Left ventricle myocardium inferior (tissue), 1 donor: ENCODE results near the gene KLK3. TPM values are rescaled to one million over a fixed set of nuclear protein-coding genes. Genes with fewer than 3 reads are reported as not detected.

ENCODE experiments used
- DNase-seq: peaks from one replicate; pipeline ENCODE4 v3.0.0-alpha.2; 2020
- H3K27ac ChIP-seq: fragments of 200-600 bp; replicated peaks from 2 replicates; pipeline ENCODE4 v1.8.0; 2021
- H3K27me3 ChIP-seq: fragments of 200-600 bp; 2 replicates; pipeline ENCODE4 v1.8.0; 2021; ENCODE audit warnings: low read depth
- H3K36me3 ChIP-seq: fragments of 200-600 bp; 2 replicates; pipeline ENCODE4 v1.8.0; 2021
- H3K4me1 ChIP-seq: fragments of 200-600 bp; 2 replicates; pipeline ENCODE4 v1.8.0; 2021
- H3K4me3 ChIP-seq: fragments of 200-600 bp; 2 replicates; pipeline ENCODE4 v1.8.0; 2021; ENCODE audit warnings: mild to moderate bottlenecking, moderate library complexity
- H3K9me3 ChIP-seq: fragments of 200-600 bp; replicated peaks from 2 replicates; pipeline ENCODE4 v1.8.0; 2021
- intact Hi-C: fragments of 100-400 bp; cut with micrococcal nuclease; formaldehyde crosslinking; loops from one replicate; pipeline ENCODE4 v1.11.0; 2022
- total RNA-seq: library from RNA; stranded (reverse); fragmentation: NEBNext Ultra II Directional; extraction: Animal tissue kit (Norgen Biotek cat#: 25700); gene quantifications from one replicate; pipeline ENCODE4 v1.2.1, GENCODE V29; 2021
- TF ChIP-seq, protein P1 (sequence below): fragments of 200-600 bp; IDR thresholded peaks from 2 replicates; pipeline ENCODE4 v1.8.0; 2021; ENCODE audit warnings: antibody characterized with exemption, mild to moderate bottlenecking, borderline replicate concordance
- donor health status: DM: no; HTN: yes; CAD: no; lungs with severe emphysema.

The KLK3 gene
- total RNA-seq, 1 donor from 2014 or later, result not detected

DNA sequence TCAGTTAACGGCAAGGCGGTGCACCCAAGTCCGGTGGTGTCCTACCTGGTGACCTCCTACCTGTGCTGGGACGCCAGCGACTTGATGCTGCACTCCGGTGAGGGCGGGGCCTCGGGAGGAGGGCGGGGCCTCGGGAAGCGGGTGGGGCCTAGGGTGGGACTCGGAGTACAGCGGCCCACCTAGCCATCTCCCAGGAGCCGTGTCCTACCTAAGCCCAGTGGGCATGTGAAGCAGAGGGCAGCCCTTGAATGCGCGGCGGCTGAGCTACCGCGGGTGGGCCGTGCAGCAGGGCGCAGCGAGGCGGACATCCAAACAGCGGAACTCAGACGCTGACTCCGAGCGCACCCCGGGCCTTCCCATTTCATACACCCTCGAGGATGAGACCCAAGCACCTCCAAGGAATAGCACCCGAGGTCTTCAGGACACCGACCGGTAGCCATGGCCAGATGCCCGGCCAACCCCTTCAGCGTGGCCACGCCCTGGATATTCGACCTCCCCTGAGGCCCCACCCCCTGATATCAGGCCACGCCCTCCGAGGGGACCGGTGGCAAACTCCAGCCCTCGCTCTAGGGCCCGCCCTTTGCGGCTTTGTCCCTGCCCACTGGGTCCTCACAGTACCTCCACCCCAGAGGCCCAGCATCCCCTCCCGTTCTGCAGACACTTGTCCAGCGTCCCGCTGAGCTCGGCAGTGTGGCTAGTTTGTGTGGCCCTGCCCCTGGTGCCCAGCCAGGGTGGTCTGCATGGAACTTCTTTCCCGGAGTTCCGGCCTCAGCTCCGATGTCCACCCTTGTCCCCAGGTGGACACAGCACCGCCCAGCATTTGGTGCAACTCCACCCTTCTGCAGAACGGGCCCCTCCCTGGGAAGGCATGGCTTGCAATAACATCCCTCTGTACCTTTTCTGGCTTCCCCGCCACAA is 36.5 kb upstream of the KLK3 start:
- TF ChIP-seq, protein P1, sequence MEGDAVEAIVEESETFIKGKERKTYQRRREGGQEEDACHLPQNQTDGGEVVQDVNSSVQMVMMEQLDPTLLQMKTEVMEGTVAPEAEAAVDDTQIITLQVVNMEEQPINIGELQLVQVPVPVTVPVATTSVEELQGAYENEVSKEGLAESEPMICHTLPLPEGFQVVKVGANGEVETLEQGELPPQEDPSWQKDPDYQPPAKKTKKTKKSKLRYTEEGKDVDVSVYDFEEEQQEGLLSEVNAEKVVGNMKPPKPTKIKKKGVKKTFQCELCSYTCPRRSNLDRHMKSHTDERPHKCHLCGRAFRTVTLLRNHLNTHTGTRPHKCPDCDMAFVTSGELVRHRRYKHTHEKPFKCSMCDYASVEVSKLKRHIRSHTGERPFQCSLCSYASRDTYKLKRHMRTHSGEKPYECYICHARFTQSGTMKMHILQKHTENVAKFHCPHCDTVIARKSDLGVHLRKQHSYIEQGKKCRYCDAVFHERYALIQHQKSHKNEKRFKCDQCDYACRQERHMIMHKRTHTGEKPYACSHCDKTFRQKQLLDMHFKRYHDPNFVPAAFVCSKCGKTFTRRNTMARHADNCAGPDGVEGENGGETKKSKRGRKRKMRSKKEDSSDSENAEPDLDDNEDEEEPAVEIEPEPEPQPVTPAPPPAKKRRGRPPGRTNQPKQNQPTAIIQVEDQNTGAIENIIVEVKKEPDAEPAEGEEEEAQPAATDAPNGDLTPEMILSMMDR, result no peak
- Histone ChIP-seq H3K9me3 (no peaks in the 10 kb centered on the region), H3K27ac (no peak overlapping the region), H3K4me1 (peaks cover 19% of the 10 kb centered on the region), H3K36me3 (no peaks in the 10 kb centered on the region), H3K27me3 (peaks cover 99% of the 10 kb centered on the region), H3K4me3 (peak overlapping the region; percentile 51)
- intact Hi-C loops, result no loop called here
- peak; percentile 37 for DNase-seq

DNA sequence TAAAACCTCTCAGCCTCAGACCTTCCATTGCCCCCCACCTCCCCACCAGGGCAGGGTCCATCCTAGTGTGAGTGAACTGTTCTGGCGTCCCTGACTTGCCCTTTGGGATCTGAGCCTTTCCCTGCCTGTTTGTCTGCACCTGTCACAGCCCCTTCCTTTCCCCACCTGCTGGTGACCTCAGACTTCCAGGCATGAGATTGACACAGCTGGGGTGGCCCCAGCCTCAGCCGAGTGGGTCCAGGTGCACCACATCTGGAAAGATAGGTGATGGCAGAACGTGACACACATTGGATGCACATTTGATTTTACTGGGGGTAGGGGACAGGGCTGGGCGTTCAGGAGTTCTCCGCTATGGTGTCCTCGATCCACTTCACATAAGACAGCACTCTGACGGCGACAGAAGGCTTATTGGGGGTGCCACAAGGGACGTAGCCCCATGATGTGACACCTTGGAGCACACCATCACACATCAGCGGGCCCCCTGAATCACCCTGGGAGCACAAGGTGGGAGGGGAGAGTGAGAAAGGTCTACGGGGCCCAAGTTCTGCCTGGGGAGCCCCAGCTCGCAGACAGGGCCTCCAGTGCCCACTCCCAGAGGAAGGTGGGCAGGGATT is 35.7 kb upstream of the KLK3 start:
- Histone ChIP-seq H3K4me1 (peaks cover 19% of the 10 kb centered on the region), H3K27ac (no peak overlapping the region), H3K27me3 (peaks cover 100% of the 10 kb centered on the region), H3K36me3 (no peaks in the 10 kb centered on the region), H3K4me3 (no peak overlapping the region), H3K9me3 (no peaks in the 10 kb centered on the region)
- DNase-seq, result no peak
- intact Hi-C loops, result no loop called here
- TF ChIP-seq, protein P1, result no peak

DNA sequence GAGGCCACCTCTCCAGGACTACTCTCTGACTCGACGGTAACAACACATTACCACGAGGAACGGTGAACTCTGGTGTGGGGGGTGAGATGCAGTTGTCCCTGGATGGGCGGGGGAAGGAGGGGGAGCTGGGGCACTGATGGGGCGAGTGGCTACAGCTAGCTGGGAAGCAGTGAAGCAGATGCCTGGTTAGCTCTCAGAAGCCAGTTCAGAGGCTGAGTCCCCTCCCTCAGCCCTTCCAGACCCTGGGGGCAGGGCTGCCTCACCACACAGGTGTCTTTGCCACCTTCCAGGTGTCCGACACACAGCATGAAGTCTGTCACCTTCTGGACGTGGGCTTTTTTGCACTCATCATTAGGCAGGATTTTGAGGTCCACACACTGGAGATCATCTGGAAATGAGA is 35.1 kb upstream of the KLK3 start:
- peaks cover 100% of the 10 kb centered on the region for H3K27me3 ChIP-seq
- no peaks in the 10 kb centered on the region for H3K36me3 ChIP-seq
- H3K4me3 ChIP-seq, result no peak overlapping the region
- DNase-seq, result no peak
- intact Hi-C loops, result no loop called here
- no peaks in the 10 kb centered on the region for H3K9me3 ChIP-seq
- H3K27ac ChIP-seq, result no peak overlapping the region
- TF ChIP-seq, protein P1, result no peak
- peaks cover 19% of the 10 kb centered on the region for H3K4me1 ChIP-seq

DNA sequence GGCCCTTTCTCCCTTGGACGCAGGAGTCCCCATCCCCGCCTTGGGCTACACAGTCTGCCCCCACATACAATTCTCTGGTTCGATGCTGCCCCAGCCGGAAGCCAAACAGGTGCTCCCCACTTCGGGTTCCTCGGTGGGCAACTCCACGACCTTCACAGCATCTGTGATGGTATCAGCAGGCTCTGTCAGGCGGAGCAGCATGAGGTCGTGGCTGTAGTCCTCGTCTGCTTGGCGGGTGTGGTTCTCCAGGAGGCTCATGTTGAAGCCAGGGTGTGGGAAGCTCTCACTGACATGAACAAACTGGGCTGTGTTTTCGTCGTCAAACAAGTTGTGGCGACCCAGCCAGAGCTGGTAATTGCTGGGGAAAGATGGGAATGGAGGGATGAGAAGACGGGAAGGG is 34.6 kb upstream of the KLK3 start:
- intact Hi-C loops, result no loop called here
- Histone ChIP-seq H3K27ac (no peak overlapping the region), H3K36me3 (no peaks in the 10 kb centered on the region), H3K9me3 (no peaks in the 10 kb centered on the region), H3K4me1 (peaks cover 19% of the 10 kb centered on the region), H3K4me3 (peak overlapping the region; percentile 39), H3K27me3 (peaks cover 100% of the 10 kb centered on the region)
- DNase-seq, result no peak
- TF ChIP-seq, protein P1, result no peak

DNA sequence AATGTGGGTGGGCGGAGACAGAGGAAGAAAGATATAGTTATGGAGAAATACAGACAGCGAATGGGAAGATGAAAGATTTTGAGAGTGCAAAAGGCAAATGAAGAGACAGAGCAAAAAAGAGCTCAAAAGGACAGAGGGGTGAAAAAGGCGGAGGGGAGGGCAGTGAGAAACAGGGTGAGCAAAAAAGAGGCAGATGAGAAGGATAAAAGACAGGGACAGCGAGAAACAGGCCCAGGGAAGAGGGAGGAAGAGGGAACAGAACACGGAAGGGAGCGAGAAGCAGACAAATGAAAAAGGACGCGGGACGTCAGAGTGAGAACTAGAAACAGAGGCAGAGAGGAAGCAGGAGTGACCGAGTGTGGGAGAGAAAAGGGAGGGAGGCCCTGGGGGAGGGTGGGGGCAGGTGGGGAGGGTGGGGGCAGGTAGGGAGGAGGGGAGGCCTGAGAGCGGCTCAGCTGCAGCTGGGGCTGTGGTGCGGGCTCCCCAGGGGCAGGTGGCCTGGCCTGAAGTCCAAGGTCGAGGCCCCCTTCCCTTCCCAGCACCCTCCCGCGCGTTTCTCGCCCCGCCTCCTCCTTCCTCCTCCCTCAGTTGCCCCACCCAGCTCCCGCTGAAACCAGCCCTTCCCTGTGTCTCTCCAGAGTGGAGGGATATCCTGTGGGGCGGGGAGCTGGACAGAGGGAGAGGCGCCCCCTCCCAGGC is 34.0 kb upstream of the KLK3 start:
- intact Hi-C loops, result no loop called here
- H3K27me3 ChIP-seq, result peaks cover 99% of the 10 kb centered on the region
- H3K9me3 ChIP-seq, result no peaks in the 10 kb centered on the region
- H3K36me3 ChIP-seq, result no peaks in the 10 kb centered on the region
- TF ChIP-seq, protein P1, result no peak
- no peak overlapping the region for H3K27ac ChIP-seq
- peaks cover 19% of the 10 kb centered on the region for H3K4me1 ChIP-seq
- H3K4me3 ChIP-seq, result peak overlapping the region; percentile 39
- no peak for DNase-seq
